GM23338 (cell line): ENCODE measurements around the gene TFAP2A.

Source experiments
- CREB1 ChIP-seq: fragments of 250-450 bp; sonication (Bioruptor Pico); IDR thresholded peaks from 2 replicates; pipeline ENCODE4 v1.5.0; 2020; ENCODE audit warnings: low read depth, mild to moderate bottlenecking, moderate library complexity
- EZH2 ChIP-seq: fragments of 200-600 bp; sonication (generic); IDR thresholded peaks from one replicate; pipeline ENCODE4 v1.8.0; 2017; ENCODE audit warnings: antibody characterized with exemption, mild to moderate bottlenecking, low read depth; ENCODE audit not compliant: unreplicated experiment
- NANOG ChIP-seq: IDR thresholded peaks from 2 replicates; pipeline ENCODE4 v1.6.1; 2016; ENCODE audit warnings: antibody characterized with exemption, borderline replicate concordance
- POLR2AphosphoS5 ChIP-seq: IDR thresholded peaks from 2 replicates; pipeline ENCODE4 v1.6.1; 2016; ENCODE audit warnings: antibody characterized with exemption, low read depth
- TF ChIP-seq, protein P1 (sequence below), 2 experiments: fragments of 200-600 bp in 1 of 2; sonication (generic) in 1 of 2; conservative IDR thresholded peaks; 2 replicates each; pipeline versions ENCODE4 v1.5.1 to v1.6.1; 2016 to 2017; ENCODE audit warnings: antibody characterized with exemption in 2 of 2, low read depth in 2 of 2, mild to moderate bottlenecking in 2 of 2, moderate library complexity in 1 of 2
- TF ChIP-seq, protein P2 (sequence below): IDR thresholded peaks from one replicate; pipeline ENCODE4 v1.6.1; 2018; ENCODE audit warnings: antibody characterized with exemption; ENCODE audit not compliant: unreplicated experiment

DNA sequence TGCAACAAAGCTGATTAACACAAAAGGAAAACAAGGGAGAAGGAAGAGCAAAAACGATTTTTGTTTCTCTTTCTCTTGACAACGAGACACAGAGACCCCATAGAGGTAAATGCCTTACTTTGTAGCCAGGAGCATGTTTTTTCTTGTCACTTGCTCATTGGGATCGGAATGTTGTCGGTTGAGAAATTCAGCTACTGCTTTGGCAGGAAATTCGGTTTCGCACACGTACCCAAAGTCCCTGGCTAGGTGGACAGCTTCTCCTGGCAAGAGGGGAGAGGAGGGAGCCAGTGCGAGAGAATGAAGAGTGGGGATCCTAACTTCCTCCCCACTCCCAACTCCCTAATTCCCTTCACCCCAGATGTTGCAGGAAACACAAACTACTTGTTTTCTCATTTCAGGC, 14.5 kb downstream of the TFAP2A start:
- TF ChIP-seq, protein P1, sequence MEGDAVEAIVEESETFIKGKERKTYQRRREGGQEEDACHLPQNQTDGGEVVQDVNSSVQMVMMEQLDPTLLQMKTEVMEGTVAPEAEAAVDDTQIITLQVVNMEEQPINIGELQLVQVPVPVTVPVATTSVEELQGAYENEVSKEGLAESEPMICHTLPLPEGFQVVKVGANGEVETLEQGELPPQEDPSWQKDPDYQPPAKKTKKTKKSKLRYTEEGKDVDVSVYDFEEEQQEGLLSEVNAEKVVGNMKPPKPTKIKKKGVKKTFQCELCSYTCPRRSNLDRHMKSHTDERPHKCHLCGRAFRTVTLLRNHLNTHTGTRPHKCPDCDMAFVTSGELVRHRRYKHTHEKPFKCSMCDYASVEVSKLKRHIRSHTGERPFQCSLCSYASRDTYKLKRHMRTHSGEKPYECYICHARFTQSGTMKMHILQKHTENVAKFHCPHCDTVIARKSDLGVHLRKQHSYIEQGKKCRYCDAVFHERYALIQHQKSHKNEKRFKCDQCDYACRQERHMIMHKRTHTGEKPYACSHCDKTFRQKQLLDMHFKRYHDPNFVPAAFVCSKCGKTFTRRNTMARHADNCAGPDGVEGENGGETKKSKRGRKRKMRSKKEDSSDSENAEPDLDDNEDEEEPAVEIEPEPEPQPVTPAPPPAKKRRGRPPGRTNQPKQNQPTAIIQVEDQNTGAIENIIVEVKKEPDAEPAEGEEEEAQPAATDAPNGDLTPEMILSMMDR (conservative IDR thresholded peaks at IDR 0.05; ENCODE audit: low read depth in 2 of 2) = no peak
- TF ChIP-seq CREB1 (CRISPR knock-in tag) = no peak
- no peak for TF ChIP-seq EZH2
- no peak for TF ChIP-seq POLR2AphosphoS5
- no peak for TF ChIP-seq NANOG
- TF ChIP-seq, protein P2, sequence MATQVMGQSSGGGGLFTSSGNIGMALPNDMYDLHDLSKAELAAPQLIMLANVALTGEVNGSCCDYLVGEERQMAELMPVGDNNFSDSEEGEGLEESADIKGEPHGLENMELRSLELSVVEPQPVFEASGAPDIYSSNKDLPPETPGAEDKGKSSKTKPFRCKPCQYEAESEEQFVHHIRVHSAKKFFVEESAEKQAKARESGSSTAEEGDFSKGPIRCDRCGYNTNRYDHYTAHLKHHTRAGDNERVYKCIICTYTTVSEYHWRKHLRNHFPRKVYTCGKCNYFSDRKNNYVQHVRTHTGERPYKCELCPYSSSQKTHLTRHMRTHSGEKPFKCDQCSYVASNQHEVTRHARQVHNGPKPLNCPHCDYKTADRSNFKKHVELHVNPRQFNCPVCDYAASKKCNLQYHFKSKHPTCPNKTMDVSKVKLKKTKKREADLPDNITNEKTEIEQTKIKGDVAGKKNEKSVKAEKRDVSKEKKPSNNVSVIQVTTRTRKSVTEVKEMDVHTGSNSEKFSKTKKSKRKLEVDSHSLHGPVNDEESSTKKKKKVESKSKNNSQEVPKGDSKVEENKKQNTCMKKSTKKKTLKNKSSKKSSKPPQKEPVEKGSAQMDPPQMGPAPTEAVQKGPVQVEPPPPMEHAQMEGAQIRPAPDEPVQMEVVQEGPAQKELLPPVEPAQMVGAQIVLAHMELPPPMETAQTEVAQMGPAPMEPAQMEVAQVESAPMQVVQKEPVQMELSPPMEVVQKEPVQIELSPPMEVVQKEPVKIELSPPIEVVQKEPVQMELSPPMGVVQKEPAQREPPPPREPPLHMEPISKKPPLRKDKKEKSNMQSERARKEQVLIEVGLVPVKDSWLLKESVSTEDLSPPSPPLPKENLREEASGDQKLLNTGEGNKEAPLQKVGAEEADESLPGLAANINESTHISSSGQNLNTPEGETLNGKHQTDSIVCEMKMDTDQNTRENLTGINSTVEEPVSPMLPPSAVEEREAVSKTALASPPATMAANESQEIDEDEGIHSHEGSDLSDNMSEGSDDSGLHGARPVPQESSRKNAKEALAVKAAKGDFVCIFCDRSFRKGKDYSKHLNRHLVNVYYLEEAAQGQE = no peak
